ENCODE data around the gene NLGN3. TPM values are rescaled to one million over a fixed set of nuclear protein-coding genes. Genes with fewer than 3 reads are reported as not detected.

The NLGN3 gene
- total and polyA plus RNA-seq, 2 of the 8 experiments (the other 6 are each of a cell fraction or from before 2014, with no cell fraction given) = 12.0 to 14.8 TPM

GRCh38 chrX:71154641-71155040 lies 10.0 kb downstream of the NLGN3 start:
- H3K79me1 ChIP-seq (ENCODE audit: low read depth, low read length) = no peaks in the 10 kb centered on the region
- ChIA-PET POLR2A (ENCODE audit: partially characterized antibody) (no interaction called here), CTCF (ENCODE audit: partially characterized antibody) (no interaction called here)
- no peak overlapping the region for H3K4me3 ChIP-seq (ENCODE audit: extremely low read depth in 1 of 4, insufficient read depth in 2 of 4, low read depth in 3 of 4, low read length in 4 of 4)
- H3K4me1 ChIP-seq (replicated peaks in 1 of 4; ENCODE audit: control insufficient read depth in 3 of 4, insufficient read depth in 4 of 4, low read length in 3 of 4) = no peaks in the 10 kb centered on the region
- DNase-seq (ENCODE audit: low read depth in 1 of 2, low spot score in 2 of 2) (no peak), FAIRE-seq (no peak)
- H3K27me3 ChIP-seq (replicated peaks in 1 of 4; ENCODE audit: control insufficient read depth in 3 of 4, extremely low read depth in 1 of 4, insufficient read depth in 3 of 4, low read length in 3 of 4) = no peaks in the 10 kb centered on the region
- no peak overlapping the region for H2BK12ac ChIP-seq (ENCODE audit: low read depth, low read length)
- no peaks in the 10 kb centered on the region for H3K9me3 ChIP-seq (ENCODE audit: insufficient read depth in 2 of 2, low read depth in 1 of 2, low read length in 1 of 2)
- H4K91ac ChIP-seq (replicated peaks; ENCODE audit: insufficient read length, low read length) = no peak overlapping the region
- no peak overlapping the region for H3K4ac ChIP-seq (replicated peaks; ENCODE audit: insufficient read length, low read depth, low read length)
- no peak overlapping the region for H2BK5ac ChIP-seq (ENCODE audit: low read depth, low read length)
- H2AK5ac ChIP-seq (ENCODE audit: low read depth, low read length) = no peak overlapping the region
- no peak overlapping the region for H3K23ac ChIP-seq (ENCODE audit: insufficient read length)
- H2BK15ac ChIP-seq (ENCODE audit: low read length) = no peak overlapping the region
- no peak overlapping the region for H2BK120ac ChIP-seq (replicated peaks; ENCODE audit: low read depth, low read length)
- H3K23me2 ChIP-seq (ENCODE audit: low read depth, low read length) = no peaks in the 10 kb centered on the region; the same call in 1 of the 2 replicates
- H4K5ac ChIP-seq (ENCODE audit: insufficient read length, low read depth, low read length) = no peak overlapping the region
- no peak overlapping the region for H3K4me2 ChIP-seq (ENCODE audit: insufficient read depth in 1 of 2, low read depth in 2 of 2, low read length in 2 of 2)
- no peak overlapping the region for H3K18ac ChIP-seq (ENCODE audit: extremely low read depth, low read length)
- no peak overlapping the region for H3K56ac ChIP-seq (replicated peaks; ENCODE audit: insufficient read length, low read depth, low read length)
- no peak overlapping the region for H3K14ac ChIP-seq (ENCODE audit: insufficient read length)
- H2BK20ac ChIP-seq (ENCODE audit: low read length) = no peak overlapping the region
- no peaks in the 10 kb centered on the region for H4K20me1 ChIP-seq (replicated peaks in 1 of 2; ENCODE audit: control insufficient read depth in 1 of 2, insufficient read depth in 2 of 2, low read length in 2 of 2)
- 100% methylated on average over 1 of the region's 3 CpGs; no CpG with 5 or more reads in 1 of the 2 experiments for WGBS, 2 experiments (ENCODE audit: extremely low coverage in 1 of 2, insufficient coverage in 1 of 2, insufficient read length in 1 of 2, insufficient replicate concordance in 2 of 2, low coverage in 1 of 2, low lambda C conversion rate in 2 of 2, missing lambda C conversion rate in 1 of 2)
- no peak overlapping the region for H3K9ac ChIP-seq (replicated peaks in 1 of 4; ENCODE audit: extremely low read depth in 1 of 4, low read depth in 3 of 4, low read length in 3 of 4)
- H3K79me2 ChIP-seq (ENCODE audit: control insufficient read depth in 1 of 2, insufficient read depth in 2 of 2, low read length in 2 of 2) = no peaks in the 10 kb centered on the region
- H2AFZ ChIP-seq (ENCODE audit: low read length) = no peak overlapping the region
- H3K36me3 ChIP-seq (ENCODE audit: control insufficient read depth in 2 of 4, insufficient read depth in 4 of 4, low read length in 3 of 4) = peaks cover 0 to 7% (median 2%) of the 10 kb centered on the region in 4 experiments; a peak in 4 of 8 replicates
- H3K27ac ChIP-seq (ENCODE audit: low read depth, low read length) = no peak overlapping the region
- no peak overlapping the region for H4K8ac ChIP-seq (ENCODE audit: extremely low read depth, insufficient read depth, low read length)
- TF ChIP-seq TEAD4 (IDR thresholded peaks at IDR 0.05; ENCODE audit: low read depth, low read length) (no peak), ATF2 (IDR thresholded peaks at IDR 0.05; ENCODE audit: low read length) (no peak)
